GM12872 (cell line): Measurements from ENCODE around the gene B3GAT1.

Source experiments
- TF ChIP-seq, protein P1 (sequence below): IDR thresholded peaks from 3 replicates; pipeline ENCODE4 v1.5.1; 2011; ENCODE audit warnings: low read depth, mild to moderate bottlenecking, low read length, moderate library complexity; ENCODE audit not compliant: insufficient read depth

The B3GAT1 gene

DNA sequence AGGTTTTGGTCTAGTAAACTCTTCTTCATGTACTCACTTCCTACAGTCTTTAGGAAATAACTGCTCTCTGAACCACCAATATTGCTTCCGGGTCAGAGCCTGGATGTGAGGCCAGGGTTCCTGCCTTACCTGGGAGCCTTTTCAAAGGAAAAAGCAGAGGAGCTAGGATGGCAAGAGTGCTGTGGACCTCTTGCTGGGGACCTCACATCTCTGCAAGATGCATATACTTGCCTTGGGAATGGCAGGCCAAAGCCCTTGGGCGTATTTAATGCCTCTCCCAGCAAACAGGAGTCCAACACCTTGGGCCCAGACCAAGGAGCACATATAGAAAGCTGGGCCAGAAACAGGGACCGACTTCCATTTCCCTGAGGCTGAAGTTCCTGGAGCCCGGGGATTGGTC lies 75.0 kb downstream of the B3GAT1 start:
- TF ChIP-seq, protein P1, sequence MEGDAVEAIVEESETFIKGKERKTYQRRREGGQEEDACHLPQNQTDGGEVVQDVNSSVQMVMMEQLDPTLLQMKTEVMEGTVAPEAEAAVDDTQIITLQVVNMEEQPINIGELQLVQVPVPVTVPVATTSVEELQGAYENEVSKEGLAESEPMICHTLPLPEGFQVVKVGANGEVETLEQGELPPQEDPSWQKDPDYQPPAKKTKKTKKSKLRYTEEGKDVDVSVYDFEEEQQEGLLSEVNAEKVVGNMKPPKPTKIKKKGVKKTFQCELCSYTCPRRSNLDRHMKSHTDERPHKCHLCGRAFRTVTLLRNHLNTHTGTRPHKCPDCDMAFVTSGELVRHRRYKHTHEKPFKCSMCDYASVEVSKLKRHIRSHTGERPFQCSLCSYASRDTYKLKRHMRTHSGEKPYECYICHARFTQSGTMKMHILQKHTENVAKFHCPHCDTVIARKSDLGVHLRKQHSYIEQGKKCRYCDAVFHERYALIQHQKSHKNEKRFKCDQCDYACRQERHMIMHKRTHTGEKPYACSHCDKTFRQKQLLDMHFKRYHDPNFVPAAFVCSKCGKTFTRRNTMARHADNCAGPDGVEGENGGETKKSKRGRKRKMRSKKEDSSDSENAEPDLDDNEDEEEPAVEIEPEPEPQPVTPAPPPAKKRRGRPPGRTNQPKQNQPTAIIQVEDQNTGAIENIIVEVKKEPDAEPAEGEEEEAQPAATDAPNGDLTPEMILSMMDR = no peak

DNA sequence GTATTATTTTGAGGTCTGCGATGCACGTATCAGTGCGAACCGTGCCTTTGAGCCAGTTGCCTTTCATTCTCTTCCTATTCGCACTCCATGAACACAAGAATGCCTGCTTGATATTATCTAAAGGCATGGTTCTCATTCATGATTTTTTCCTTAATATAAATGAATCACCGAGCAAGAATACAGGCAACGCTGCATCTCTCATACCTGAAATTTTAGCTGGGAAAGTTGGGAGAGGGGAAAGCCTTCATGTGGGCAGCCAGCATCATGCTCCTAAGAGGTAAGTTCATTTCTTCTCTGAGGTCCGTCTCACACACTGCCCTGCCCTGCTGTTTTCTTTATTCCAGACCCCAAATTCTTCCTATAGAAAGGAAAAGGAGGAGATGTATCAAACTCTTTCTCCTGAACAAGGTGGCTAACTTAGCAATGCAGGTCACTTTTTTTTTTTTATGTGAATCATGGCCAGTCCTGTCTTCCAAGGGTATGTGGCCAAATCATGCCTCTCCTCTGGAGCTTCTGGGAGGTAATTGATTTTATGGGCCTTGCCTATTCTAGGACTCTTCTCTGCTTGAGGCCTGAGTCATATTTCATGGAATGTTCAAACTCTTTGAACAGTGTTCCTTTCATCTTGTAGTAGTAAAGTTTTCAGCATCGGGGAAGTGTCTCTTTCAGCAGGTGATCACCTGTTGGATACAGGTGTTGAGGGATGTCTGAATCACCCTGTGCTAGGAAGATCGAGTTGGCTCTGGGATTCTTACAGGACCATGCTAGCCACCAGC lies 77.1 kb downstream of the B3GAT1 start:
- TF ChIP-seq, protein P1 = no peak

DNA sequence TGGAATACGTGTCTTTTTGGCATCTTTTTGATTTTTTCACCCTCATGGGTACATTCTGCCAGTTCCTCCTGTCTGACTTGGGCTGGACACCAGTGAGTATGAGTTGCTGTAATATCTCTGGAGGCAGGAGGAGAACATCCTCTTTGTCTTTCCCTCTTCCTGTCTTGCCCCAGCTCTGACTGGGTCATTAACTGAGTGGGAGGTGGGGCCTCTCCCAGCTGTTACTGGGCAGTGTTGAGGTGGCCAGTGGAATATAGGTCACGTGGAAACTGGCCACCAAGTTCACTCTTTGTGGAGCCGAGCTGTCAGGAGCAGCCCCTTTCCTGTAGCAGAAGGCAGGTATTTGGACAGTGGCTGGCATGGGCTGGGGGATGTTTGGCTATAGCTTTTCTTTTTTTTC lies 78.1 kb downstream of the B3GAT1 start:
- TF ChIP-seq, protein P1 = no peak

DNA sequence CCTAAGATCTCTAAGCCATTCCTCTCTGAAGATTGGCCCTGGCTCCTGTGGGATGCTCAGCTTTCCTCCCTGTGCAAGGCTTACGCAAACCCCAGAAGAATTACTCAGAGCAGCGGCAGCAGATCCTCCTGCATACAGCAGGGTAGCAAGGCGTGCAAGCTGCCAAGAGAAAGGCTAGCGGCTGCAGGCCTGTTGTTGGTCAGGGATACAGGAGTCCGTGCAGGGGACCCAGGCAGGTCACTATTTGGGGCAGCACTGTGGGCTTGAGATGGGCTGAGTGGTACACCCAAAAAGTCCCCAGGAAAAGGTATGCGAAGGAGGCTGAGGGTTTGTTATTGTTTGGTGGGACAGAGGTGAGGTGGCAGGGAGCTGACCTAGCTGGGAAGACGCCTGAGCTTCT lies 78.7 kb downstream of the B3GAT1 start:
- TF ChIP-seq, protein P1 = no peak

DNA sequence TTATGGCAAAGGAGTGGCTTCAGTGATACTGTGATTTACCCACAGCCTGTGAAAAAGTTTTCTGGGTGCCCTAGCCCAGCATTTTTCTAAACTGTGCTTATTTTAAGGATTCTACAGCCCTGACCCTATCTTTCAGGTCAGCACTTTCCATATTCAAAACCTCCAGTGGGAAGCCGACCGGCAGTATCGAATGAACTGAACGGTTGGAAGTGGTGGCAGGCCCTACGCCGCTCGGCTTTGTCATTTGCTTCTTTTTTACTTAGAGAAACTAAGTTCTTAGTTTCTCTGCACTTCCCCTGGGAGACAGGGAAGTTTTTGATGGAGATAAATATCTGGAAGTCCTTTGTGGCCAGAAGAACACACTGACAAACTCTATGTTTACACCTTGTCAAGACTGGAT lies 79.3 kb downstream of the B3GAT1 start:
- TF ChIP-seq, protein P1 = no peak

DNA sequence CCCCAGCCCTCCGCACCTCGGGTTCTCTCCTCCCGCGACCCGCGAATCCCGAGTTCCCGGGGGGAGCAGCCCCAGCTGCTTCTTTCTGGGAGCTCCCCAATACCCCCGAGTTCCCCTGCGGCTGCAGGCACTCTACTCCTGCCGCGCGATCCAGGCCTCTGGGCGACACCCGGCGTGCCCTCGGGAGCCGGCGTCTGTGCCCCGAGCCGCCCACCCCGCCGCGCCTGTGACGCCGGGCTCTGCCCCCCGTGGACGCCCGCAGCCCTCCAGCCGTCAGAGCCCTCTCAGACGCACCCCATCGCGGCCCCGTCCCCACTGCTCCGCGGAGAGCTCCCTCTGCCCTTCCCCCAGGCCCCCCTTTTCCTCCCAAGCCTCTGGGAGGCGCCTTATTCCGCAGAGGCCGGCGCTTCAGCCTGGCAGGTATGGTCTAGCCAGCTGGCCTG lies 79.8 kb downstream of the B3GAT1 start:
- TF ChIP-seq, protein P1 = no peak

DNA sequence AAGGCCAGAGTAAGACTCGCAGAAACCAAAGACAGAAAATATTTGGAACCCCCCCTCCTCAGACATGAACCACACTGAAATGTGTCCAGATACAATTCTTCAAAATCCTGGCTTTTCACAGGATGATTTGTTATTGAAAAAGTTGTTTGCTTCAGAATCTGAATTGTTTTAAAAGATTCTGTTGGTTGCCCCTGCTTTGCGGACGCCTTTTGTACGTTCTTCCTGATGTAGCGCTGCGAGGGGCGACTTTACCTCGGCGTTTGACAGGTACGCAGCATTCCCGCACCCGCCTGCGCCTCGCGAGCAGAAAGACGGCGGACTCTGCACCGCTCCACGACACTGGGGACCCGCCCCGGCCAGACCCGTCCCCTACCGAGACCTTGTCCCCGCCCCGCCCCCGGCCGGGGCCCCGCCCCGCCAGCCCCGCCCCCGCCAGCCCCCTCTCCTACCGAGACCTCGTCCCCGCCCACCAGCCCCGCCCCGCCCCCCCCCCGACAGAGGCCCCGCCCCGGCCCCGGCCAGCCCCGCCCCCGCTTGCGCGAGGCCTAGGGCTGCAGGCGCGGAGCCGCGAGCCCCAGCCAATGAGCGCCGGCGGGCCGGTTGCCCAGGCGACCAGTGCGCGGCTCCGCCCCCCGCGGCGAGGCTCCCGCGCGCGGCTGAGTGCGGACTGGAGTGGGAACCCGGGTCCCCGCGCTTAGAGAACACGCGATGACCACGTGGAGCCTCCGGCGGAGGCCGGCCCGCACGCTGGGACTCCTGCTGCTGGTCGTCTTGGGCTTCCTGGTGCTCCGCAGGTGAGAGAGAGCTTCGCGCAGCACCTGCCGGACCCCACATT lies 80.5 kb downstream of the B3GAT1 start, which contains the start of gene GLB1L2:
Gene GLB1L2, plus strand, starts transcription at position 635 of the 835 bp plus-strand sequence. Its CDS starts 74 bp downstream, at position 709.
- TF ChIP-seq, protein P1 = no peak
